Naive thymus-derived CD4-positive, alpha-beta T cell (primary cell): ENCODE results near the gene CCDC88C. TPM values are rescaled to one million over a fixed set of nuclear protein-coding genes. Genes with fewer than 3 reads are reported as not detected.
"Not testable (repeated sequence)": the region's sequence is repeated elsewhere in the genome, so short reads cannot be mapped to it uniquely, and the experiment has no call there.

Experiments
- ATAC-seq: fragments of 150-1000 bp; cut with Tn5 transposase; 2 replicates; pipeline ENCODE4 v1.10.0; 2021; ENCODE audit warnings: mild to moderate bottlenecking, moderate library complexity
- CTCF ChIA-PET: fragments of 350-600 bp; sonication (Branson Sonifier 250); formaldehyde crosslinking; loops from one replicate; lab custom pipeline; 2021; ENCODE audit warnings: antibody characterized with exemption; lab: Charles Lee
- POLR2A ChIA-PET: fragments of 350-600 bp; sonication (Branson Sonifier 250); formaldehyde crosslinking; loops from one replicate; lab custom pipeline; 2021; ENCODE audit warnings: antibody characterized with exemption, inconsistent platforms; lab: Charles Lee
- DNase-seq, 9 donors: peaks; one replicate each; pipeline versions ENCODE4 v3.0.0 to v3.0.0-alpha.2; 2020 to 2022; ENCODE audit warnings: mixed read lengths in 1 of 9
- H3K27ac ChIP-seq: one replicate; pipeline ENCODE4 v1.7.0; 2013; ENCODE audit warnings: mild to moderate bottlenecking, low read depth, low read length, moderate library complexity
- H3K27me3 ChIP-seq, 2 donors: one replicate each; pipeline ENCODE4 v1.7.0; 2013; ENCODE audit warnings: low read length in 2 of 2, mild to moderate bottlenecking in 2 of 2, moderate library complexity in 2 of 2; ENCODE audit not compliant: control insufficient read depth in 2 of 2, insufficient read depth in 2 of 2
- H3K36me3 ChIP-seq, 3 experiments: 1 replicate in 2 of 3; 2 replicates in 1 of 3; pipeline ENCODE4 v1.7.0; 2013; ENCODE audit warnings: low read length in 3 of 3, mild to moderate bottlenecking in 3 of 3, moderate library complexity in 1 of 3; ENCODE audit not compliant: insufficient read depth in 3 of 3, control insufficient read depth in 2 of 3
- H3K4me1 ChIP-seq, 2 donors: one replicate each; pipeline ENCODE4 v1.7.0; 2013; ENCODE audit warnings: low read length in 2 of 2, mild to moderate bottlenecking in 2 of 2, moderate library complexity in 1 of 2; ENCODE audit not compliant: control insufficient read depth in 2 of 2, insufficient read depth in 2 of 2
- H3K4me3 ChIP-seq: 2 replicates; pipeline ENCODE4 v1.7.0; 2013; ENCODE audit warnings: mild to moderate bottlenecking, low read length
- H3K9me3 ChIP-seq, 3 experiments: 1 replicate in 2 of 3; 2 replicates in 1 of 3; pipeline ENCODE4 v1.7.0; 2013; ENCODE audit warnings: low read length in 3 of 3; ENCODE audit not compliant: control insufficient read depth in 2 of 3
- H3K27ac Mint-ChIP-seq, 9 donors: one replicate each; pipeline ENCODE4 v1.8.0; 2020 to 2022; ENCODE audit warnings: mixed read lengths in 9 of 9, mild to moderate bottlenecking in 8 of 9, moderate library complexity in 5 of 9, inconsistent platforms in 2 of 9
- H3K27me3 Mint-ChIP-seq, 5 donors: one replicate each; pipeline ENCODE4 v1.8.0; 2021 to 2022; ENCODE audit warnings: mixed read lengths in 5 of 5, mild to moderate bottlenecking in 1 of 5
- H3K36me3 Mint-ChIP-seq, 5 donors: one replicate each; pipeline ENCODE4 v1.8.0; 2020 to 2022; ENCODE audit warnings: mixed read lengths in 5 of 5, mild to moderate bottlenecking in 3 of 5, inconsistent platforms in 1 of 5
- H3K4me1 Mint-ChIP-seq, 7 donors: one replicate each; pipeline ENCODE4 v1.8.0; 2020 to 2022; ENCODE audit warnings: mixed read lengths in 7 of 7, mild to moderate bottlenecking in 3 of 7, inconsistent platforms in 1 of 7
- H3K4me3 Mint-ChIP-seq, 10 donors: one replicate each; pipeline ENCODE4 v1.8.0; 2020 to 2022; ENCODE audit warnings: mild to moderate bottlenecking in 10 of 10, mixed read lengths in 10 of 10, moderate library complexity in 6 of 10, inconsistent platforms in 2 of 10
- H3K9me3 Mint-ChIP-seq, 11 donors: one replicate each; pipeline ENCODE4 v1.8.0; 2020 to 2022; ENCODE audit warnings: mixed read lengths in 11 of 11, mild to moderate bottlenecking in 4 of 11, inconsistent platforms in 1 of 11, moderate library complexity in 1 of 11
- intact Hi-C, 2 donors: fragments of 100-400 bp; cut with micrococcal nuclease; formaldehyde crosslinking; loops; one replicate each; pipeline ENCODE4 v1.15.1; 2023
- polyA plus RNA-seq, 2 donors: library from polyadenylated mRNA; unstranded; fragments of 300-500 nt; fragmentation: Illumina TruSeq; gene quantifications; one replicate each; pipeline ENCODE4 v1.2.3, GENCODE V29; 2021
- total RNA-seq, 6 experiments: library from RNA in 5 of 6; stranded (reverse) in 5 of 6; gene quantifications; 1 replicate in 5 of 6; 2 replicates in 1 of 6; pipeline ENCODE4 v1.2.3 and lab custom pipeline; 2021 to 2026

Gene CCDC88C
- total and polyA plus RNA-seq, 7 experiments from 2014 or later, result 23.6 to 324 (median 274) TPM

DNA sequence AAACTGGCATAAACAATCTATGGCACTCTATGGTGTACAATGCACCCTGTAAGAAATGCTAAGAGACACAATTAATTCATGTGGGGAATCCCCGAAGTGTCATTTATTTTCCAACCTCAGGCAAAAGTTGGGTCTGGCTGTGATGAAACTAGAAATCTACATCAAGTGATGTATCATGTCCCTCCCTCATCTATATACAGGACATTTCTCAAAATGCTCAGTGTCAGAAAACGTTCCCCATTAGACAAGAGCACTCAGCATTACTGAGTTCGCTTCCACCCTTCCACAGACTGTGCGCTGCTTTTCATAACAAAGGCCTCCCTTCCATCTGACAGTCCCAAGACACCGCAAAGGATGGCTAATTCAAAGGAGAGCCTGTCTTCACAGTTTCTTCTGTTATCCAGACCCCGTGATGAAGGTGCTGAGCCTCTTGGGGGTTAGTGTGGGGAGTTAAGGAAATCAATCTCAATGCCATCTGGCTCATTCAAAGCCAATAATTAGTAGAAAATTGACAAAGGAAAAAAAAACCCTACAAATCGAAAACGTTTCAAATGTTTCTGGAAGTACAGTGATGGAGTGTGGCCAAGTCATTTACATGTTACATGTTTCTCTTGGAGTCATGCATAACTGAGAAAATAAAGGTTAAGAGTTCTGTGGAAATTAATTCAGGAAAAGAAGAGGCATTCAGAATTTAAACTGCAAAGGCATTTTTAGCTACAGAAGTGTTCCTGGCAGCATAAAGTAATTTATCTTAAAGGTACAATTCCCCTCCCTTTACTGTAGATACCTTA lies 7.5 kb downstream of the CCDC88C start:
- CTCF ChIA-PET, result interaction anchor here (0.5 to 1.6 kb wide), 3 partner anchors 12 to 234 kb away, joined by 3 to 4 read pairs (median 3); no protein-coding TSS in a partner anchor
- Histone ChIP-seq H3K4me3 (peak overlapping the region; percentile 11), H3K36me3 (peaks cover 7 to 28% (median 19%) of the 10 kb centered on the region in 3 experiments)

DNA sequence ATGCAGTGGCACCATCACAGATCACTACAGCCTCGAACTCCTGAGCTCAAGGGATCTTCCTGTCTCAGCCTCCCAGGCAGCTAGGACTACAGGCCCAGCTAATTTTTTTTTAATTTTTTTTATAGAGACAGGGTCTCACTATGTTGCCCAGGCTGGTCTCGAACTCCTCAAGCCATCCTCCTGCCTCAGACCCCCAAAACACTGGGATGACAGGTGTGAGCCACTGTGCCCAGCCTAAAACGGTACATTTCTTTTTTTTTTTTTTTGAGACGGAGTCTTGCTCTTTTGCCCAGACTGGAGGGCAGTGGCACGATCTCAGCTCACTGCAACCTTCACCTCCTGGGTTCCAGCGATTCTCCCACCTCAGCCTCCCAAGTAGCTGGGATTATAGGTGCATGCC lies 8.4 kb downstream of the CCDC88C start:
- intact Hi-C loops, H3K9me3 ChIP-seq, H3K4me3 ChIP-seq, ATAC-seq, H3K27me3 ChIP-seq, H3K27me3 Mint-ChIP-seq, H3K9me3 Mint-ChIP-seq: not testable (repeated sequence)
- Mint-ChIP-seq H3K4me1 (peaks cover 81 to 97% (median 91%) of the 10 kb centered on the region in 7 donors), H3K36me3 (peaks cover 16 to 61% (median 47%) of the 10 kb centered on the region in 5 donors), H3K27ac (peak overlapping the region; percentile 93 to 99 (median 95)), H3K4me3 (peak overlapping the region in 9 of 10 donors; percentile 62 to 100 (median 82))
- peaks cover 7 to 28% (median 19%) of the 10 kb centered on the region in 3 experiments for H3K36me3 ChIP-seq
- DNase-seq, result peak in 1 of 9 donors; percentile 16
- peak overlapping the region; percentile 95 for H3K27ac ChIP-seq
- ChIA-PET POLR2A (interaction anchor here (0.9 to 1.8 kb wide), 7 partner anchors 9 to 92 kb away, joined by 3 to 7 read pairs (median 5); partner anchors contain the start of gene CCDC88C), CTCF (interaction anchor here (0.5 to 1.5 kb wide), 6 partner anchors 9 to 234 kb away, joined by 3 to 7 read pairs (median 4); partner anchors contain the start of gene CCDC88C)
- peaks cover 94 to 98% of the 10 kb centered on the region in 2 donors for H3K4me1 ChIP-seq

More for the DNA sequence above, 7.5 kb downstream of the CCDC88C start:
- Histone ChIP-seq H3K4me1 (peaks cover 89 to 94% of the 10 kb centered on the region in 2 donors), H3K27me3 (no peaks in the 10 kb centered on the region), H3K9me3 (no peaks in the 10 kb centered on the region), H3K27ac (peak overlapping the region; percentile 95)
- POLR2A ChIA-PET, result interaction anchor here (0.9 to 12.4 kb wide), 7 partner anchors 11 to 93 kb away, joined by 3 to 328 read pairs (median 9); no protein-coding TSS in a partner anchor
- peak; percentile 54 for ATAC-seq
- H3K36me3 Mint-ChIP-seq, result peaks cover 16 to 67% (median 54%) of the 10 kb centered on the region in 5 donors
- intact Hi-C loops, result loop anchor here (1.0 to 10.0 kb wide), 3 partner anchors 13 to 1245 kb away; no protein-coding TSS in a partner anchor
- no peaks in the 10 kb centered on the region for H3K9me3 Mint-ChIP-seq
- H3K4me3 Mint-ChIP-seq, result peak overlapping the region; percentile 76 to 100 (median 85)
- H3K27ac Mint-ChIP-seq, result peak overlapping the region; percentile 89 to 99 (median 95)
- DNase-seq, result peak in 3 of 9 donors; percentile 39 to 84 (median 49)
- H3K27me3 Mint-ChIP-seq, result no peaks in the 10 kb centered on the region
- H3K4me1 Mint-ChIP-seq, result peaks cover 78 to 97% (median 94%) of the 10 kb centered on the region in 7 donors

DNA sequence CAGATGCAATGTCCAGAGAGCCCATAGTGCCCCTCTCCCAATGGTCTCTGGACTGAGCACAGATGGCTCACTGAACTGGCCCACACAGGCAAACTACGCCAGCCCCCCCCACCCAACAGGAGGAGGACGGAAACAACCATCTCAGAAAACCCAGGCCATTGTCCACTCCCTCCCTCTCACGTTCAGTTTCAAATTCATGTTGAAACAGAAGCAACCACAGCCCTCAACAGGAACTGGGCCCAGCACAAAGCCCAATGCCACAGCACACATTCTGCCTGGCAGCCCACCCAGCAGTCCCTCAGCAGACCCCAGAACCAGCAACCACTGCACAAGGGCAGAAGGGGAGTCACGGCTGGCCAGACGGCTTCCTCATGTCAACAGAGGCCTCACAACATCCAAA lies 10.6 kb downstream of the CCDC88C start:
- peak in 1 of 9 donors; percentile 6 for DNase-seq
- intact Hi-C loops, result no loop called here
- Histone ChIP-seq H3K36me3 (peaks cover 7 to 28% (median 19%) of the 10 kb centered on the region in 3 experiments), H3K4me1 (peaks cover 97 to 98% of the 10 kb centered on the region in 2 donors), H3K27me3 (no peaks in the 10 kb centered on the region), H3K4me3 (no peak overlapping the region), H3K9me3 (no peaks in the 10 kb centered on the region), H3K27ac (peak overlapping the region; percentile 95)
- peak overlapping the region; percentile 47 to 92 (median 72) for H3K4me3 Mint-ChIP-seq
- no peaks in the 10 kb centered on the region for H3K27me3 Mint-ChIP-seq
- no peak for ATAC-seq
- peaks cover 85 to 98% (median 91%) of the 10 kb centered on the region in 7 donors for H3K4me1 Mint-ChIP-seq
- H3K36me3 Mint-ChIP-seq, result peaks cover 11 to 52% (median 39%) of the 10 kb centered on the region in 5 donors
- ChIA-PET CTCF (no interaction called here), POLR2A (interaction anchor here (0.6 to 22.3 kb wide), 4 partner anchors 8 to 69 kb away, joined by 3 to 328 read pairs (median 3); partner anchors contain the start of gene CCDC88C)
- peak overlapping the region; percentile 91 to 99 (median 95) for H3K27ac Mint-ChIP-seq
- no peaks in the 10 kb centered on the region for H3K9me3 Mint-ChIP-seq

DNA sequence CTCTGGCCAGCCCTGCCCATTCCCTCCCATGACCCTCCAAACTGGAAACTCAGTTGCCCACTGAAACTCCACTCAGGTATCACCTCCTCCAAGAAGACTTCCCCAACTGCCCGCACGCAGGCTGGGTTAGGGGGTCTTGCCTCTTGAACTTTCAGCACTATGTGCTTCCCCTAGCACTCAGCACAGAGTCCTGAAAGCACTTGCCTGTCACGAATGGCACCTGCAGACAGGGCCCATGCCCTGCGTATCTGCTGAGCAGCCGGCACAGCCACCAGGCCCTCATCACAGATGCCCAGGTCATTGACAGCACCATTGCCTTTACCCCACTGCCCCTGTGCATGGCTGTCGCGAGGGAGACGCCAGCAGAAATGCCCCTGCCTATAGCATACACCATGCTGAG lies 11.2 kb downstream of the CCDC88C start:
- Histone ChIP-seq H3K9me3 (no peaks in the 10 kb centered on the region), H3K4me3 (peak overlapping the region; percentile 54), H3K27ac (peak overlapping the region; percentile 95), H3K27me3 (no peaks in the 10 kb centered on the region), H3K36me3 (peaks cover 7 to 28% (median 19%) of the 10 kb centered on the region in 3 experiments), H3K4me1 (peaks cover 97 to 100% of the 10 kb centered on the region in 2 donors)
- H3K27ac Mint-ChIP-seq, result peak overlapping the region; percentile 91 to 99 (median 95)
- intact Hi-C loops, result no loop called here
- POLR2A ChIA-PET, result interaction anchor here (0.8 to 22.3 kb wide), 3 partner anchors 9 to 32 kb away, joined by 3 to 328 read pairs (median 3); partner anchors contain the start of gene CCDC88C
- ATAC-seq (no peak), DNase-seq (no peak)
- H3K27me3 Mint-ChIP-seq, result no peaks in the 10 kb centered on the region
- peaks cover 11 to 55% (median 38%) of the 10 kb centered on the region in 5 donors for H3K36me3 Mint-ChIP-seq
- H3K9me3 Mint-ChIP-seq, result no peaks in the 10 kb centered on the region
- peaks cover 85 to 98% (median 91%) of the 10 kb centered on the region in 7 donors for H3K4me1 Mint-ChIP-seq
- CTCF ChIA-PET, result interaction anchor here (1.4 to 2.9 kb wide), 2 partner anchors 8 to 88 kb away, joined by 4 to 17 read pairs; no protein-coding TSS in a partner anchor
- peak overlapping the region; percentile 47 to 92 (median 72) for H3K4me3 Mint-ChIP-seq

DNA sequence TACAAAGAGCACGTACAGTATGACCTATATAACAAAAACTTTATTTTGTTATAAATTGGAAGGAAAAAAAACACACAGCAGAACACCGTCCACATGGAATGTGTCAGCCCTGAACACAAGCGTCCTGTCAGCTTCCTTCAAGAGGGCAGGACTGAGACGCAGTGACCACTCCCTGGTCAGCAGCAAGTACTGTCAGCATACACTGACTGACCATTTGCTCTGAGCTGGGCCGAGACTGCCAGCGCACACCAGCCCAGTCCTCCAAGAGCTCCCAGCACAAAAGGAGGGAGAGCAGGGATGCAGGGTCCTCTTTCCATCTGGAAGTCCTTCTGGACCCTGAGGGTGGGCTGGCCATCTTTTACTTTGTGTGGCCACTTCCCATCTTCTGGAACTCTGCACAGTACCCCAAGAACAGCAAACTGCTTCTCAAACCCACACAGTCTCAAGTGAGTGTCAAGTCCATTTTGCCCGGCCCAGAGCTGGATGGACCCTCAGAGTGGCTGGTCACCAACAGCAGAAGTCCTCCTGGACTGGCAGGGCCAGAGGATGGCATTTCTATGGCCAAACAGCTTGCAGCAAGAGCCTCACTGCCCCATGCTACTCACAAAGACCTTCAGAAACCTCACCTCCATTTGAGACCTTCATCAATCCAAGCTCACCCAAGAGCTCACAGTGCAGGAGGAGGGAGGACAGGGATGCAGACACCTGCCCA lies 11.7 kb downstream of the CCDC88C start:
- H3K36me3 Mint-ChIP-seq, result peaks cover 6 to 50% (median 32%) of the 10 kb centered on the region in 5 donors
- H3K27ac ChIP-seq, result peak overlapping the region; percentile 95

More for the DNA sequence above, 11.7 kb downstream of the CCDC88C start:
- POLR2A ChIA-PET, result interaction anchor here (0.7 to 22.3 kb wide), 10 partner anchors 8 to 83 kb away, joined by 3 to 328 read pairs (median 4); partner anchors contain the start of gene CCDC88C
- ATAC-seq (no peak), DNase-seq (no peak)
- no peaks in the 10 kb centered on the region for H3K27me3 ChIP-seq
- peak overlapping the region; percentile 75 to 92 (median 82) for H3K4me3 Mint-ChIP-seq
- H3K9me3 Mint-ChIP-seq, result no peaks in the 10 kb centered on the region
- H3K27ac Mint-ChIP-seq, result peak overlapping the region; percentile 91 to 99 (median 95)
- H3K27me3 Mint-ChIP-seq, result no peaks in the 10 kb centered on the region
- intact Hi-C loops, result loop anchor here in 1 of 2 donors (1.0 kb wide), 3 partner anchors 10 to 83 kb away; no protein-coding TSS in a partner anchor
- CTCF ChIA-PET, result interaction anchor here (0.6 to 2.9 kb wide), 5 partner anchors 9 to 87 kb away, joined by 3 to 17 read pairs (median 4); no protein-coding TSS in a partner anchor
- no peaks in the 10 kb centered on the region for H3K9me3 ChIP-seq
- peaks cover 95 to 97% of the 10 kb centered on the region in 2 donors for H3K4me1 ChIP-seq
- peaks cover 80 to 98% (median 89%) of the 10 kb centered on the region in 7 donors for H3K4me1 Mint-ChIP-seq
- peaks cover 7 to 28% (median 19%) of the 10 kb centered on the region in 3 experiments for H3K36me3 ChIP-seq
- H3K4me3 ChIP-seq, result peak overlapping the region; percentile 54
